Large intestine (tissue), 3 donors: ENCODE measurements around the gene SAMHD1. TPM values are rescaled to one million over a fixed set of nuclear protein-coding genes. Genes with fewer than 3 reads are reported as not detected.
"Not testable (repeated sequence)": the region's sequence is repeated elsewhere in the genome, so short reads cannot be mapped to it uniquely, and the experiment has no call there.

Experiments
- DNase-seq, 2 donors: peaks; one replicate each; pipeline versions ENCODE4 v3.0.0 to v3.0.0-alpha.2; 2013
- H3K27ac ChIP-seq: one replicate; pipeline ENCODE4 v1.5.1; 2013; ENCODE audit warnings: low read length
- H3K27me3 ChIP-seq: 2 replicates; pipeline ENCODE4 v1.6.1; 2013; ENCODE audit warnings: low read length; ENCODE audit not compliant: control insufficient read depth, insufficient read depth
- H3K36me3 ChIP-seq: 2 replicates; pipeline ENCODE4 v1.6.1; 2013; ENCODE audit warnings: low read length; ENCODE audit not compliant: control insufficient read depth, insufficient read depth
- H3K4me1 ChIP-seq: one replicate; pipeline ENCODE4 v1.6.1; 2013; ENCODE audit warnings: low read length; ENCODE audit not compliant: control insufficient read depth, insufficient read depth
- H3K4me3 ChIP-seq: one replicate; pipeline ENCODE4 v1.5.1; 2013; ENCODE audit warnings: low read length
- H3K9me3 ChIP-seq: one replicate; pipeline ENCODE4 v1.6.1; 2013; ENCODE audit warnings: mild to moderate bottlenecking, low read depth, low read length, moderate library complexity; ENCODE audit not compliant: control insufficient read depth
- WGBS: methylation state at CpG from one replicate; pipeline ENCODE4 v1.1.5; 2013; ENCODE audit warnings: low lambda C conversion rate; ENCODE audit not compliant: insufficient coverage; 5-methylcytosine and 5-hydroxymethylcytosine counted together
- polyA plus RNA-seq: library from polyadenylated mRNA; unstranded; fragments of 120-200 nt; gene quantifications from one replicate; pipeline ENCODE4 v1.2.1, GENCODE V29; 2013

Gene SAMHD1
- polyA plus RNA-seq, 1 donor = 40.4 TPM

DNA sequence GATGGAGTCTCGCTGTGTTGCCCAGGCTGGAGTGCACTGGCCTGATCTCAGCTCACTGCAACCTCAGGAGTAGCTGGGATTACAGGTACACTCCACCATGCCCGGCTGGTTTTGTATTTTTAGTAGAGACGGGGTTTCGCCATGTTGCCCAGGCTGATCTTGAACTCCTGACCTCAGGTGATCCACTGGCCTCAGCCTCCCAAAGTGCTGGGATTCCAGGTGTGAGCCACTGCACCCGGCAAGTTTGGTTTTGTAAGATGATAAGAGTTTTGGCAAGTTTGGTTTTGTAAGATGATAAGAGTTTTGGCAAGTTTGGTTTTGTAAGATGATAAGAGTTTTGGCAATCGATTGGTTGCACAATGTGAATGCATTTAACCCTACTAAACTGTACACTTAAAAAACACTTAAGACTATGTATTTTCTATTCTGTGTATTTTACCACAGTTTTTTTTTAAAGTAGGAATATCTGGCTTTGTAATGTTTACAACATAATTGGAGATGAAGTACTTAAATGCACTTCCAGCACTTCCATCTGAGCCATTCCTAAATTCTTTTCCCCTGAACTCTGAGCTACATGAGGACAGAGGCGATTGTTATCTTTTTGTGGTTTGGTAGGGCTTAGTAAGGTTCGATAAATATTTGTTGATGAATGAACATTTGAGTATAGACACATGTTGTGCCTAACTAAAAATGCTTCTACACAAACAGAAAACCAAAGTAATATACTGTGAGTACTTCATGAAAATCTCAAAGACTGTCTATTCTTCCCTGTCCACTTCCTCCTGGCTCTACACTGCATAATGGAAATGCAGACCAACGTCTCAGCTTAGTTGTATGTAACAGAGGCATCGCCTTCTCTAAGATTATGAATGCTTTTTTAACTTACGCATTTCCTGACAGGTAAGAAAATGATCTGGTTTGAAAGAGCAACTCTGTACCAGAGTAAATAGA, 18.8 kb downstream of the SAMHD1 start:
- Histone ChIP-seq H3K9me3 (no peaks in the 10 kb centered on the region), H3K27ac (no peak overlapping the region), H3K36me3 (peaks cover 7% of the 10 kb centered on the region), H3K27me3 (no peaks in the 10 kb centered on the region), H3K4me1 (no peaks in the 10 kb centered on the region), H3K4me3 (no peak overlapping the region)
- no peak for DNase-seq
- WGBS = 100% methylated on average over 2 of the region's 11 CpGs

- not testable (repeated sequence) for H3K36me3 ChIP-seq, H3K27me3 ChIP-seq, H3K27ac ChIP-seq, H3K9me3 ChIP-seq, H3K4me1 ChIP-seq, H3K4me3 ChIP-seq, DNase-seq
- no CpG with 5 or more reads among the region's 12 CpGs for WGBS
Observed at GRCh38 chr20:36932067-36932466, 19.4 kb downstream of the SAMHD1 start.

DNA sequence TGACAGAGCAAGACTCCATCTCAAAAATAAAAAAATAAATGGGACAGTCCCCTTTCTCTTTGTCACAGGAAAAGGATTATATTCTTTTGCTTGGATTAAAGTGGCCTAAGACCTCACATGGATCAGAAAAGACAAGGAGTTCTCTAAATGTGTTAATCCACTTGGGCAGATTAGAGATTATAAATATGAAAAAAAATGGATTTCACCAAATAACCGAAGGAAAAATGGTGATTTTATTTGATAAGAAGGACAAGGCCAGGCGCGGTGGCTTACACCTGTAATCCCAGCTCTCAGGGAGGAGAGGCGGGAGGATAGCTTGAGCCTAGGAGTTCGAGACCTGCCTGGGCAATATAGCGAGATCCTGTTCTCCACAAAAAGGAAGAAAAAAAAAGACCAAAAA, 21.8 kb downstream of the SAMHD1 start:
- Histone ChIP-seq H3K36me3 (peaks cover 7% of the 10 kb centered on the region), H3K9me3 (no peaks in the 10 kb centered on the region), H3K27me3 (no peaks in the 10 kb centered on the region), H3K4me3 (no peak overlapping the region), H3K27ac (no peak overlapping the region), H3K4me1 (no peaks in the 10 kb centered on the region)
- no peak for DNase-seq
- 86% methylated on average over 2 of the region's 6 CpGs for WGBS

- H3K27me3 ChIP-seq = no peaks in the 10 kb centered on the region
- no peaks in the 10 kb centered on the region for H3K9me3 ChIP-seq
- no peaks in the 10 kb centered on the region for H3K4me1 ChIP-seq
- no peak for DNase-seq
- 70% methylated on average over 2 of the region's 6 CpGs for WGBS
- no peak overlapping the region for H3K4me3 ChIP-seq
- peaks cover 7% of the 10 kb centered on the region for H3K36me3 ChIP-seq
- H3K27ac ChIP-seq = no peak overlapping the region
Observed at GRCh38 chr20:36929290-36929689, 22.2 kb downstream of the SAMHD1 start.

- H3K27ac ChIP-seq = no peak overlapping the region
- no peaks in the 10 kb centered on the region for H3K9me3 ChIP-seq
- H3K4me3 ChIP-seq = no peak overlapping the region
- no CpG with 5 or more reads among the region's 1 CpG for WGBS
- peaks cover 5% of the 10 kb centered on the region for H3K36me3 ChIP-seq
- H3K4me1 ChIP-seq = no peaks in the 10 kb centered on the region
- H3K27me3 ChIP-seq = no peaks in the 10 kb centered on the region
- DNase-seq = no peak
Observed at GRCh38 chr20:36927704-36928103, 23.8 kb downstream of the SAMHD1 start.

GRCh38 chr20:36926653-36927200, 24.8 kb downstream of the SAMHD1 start:
- DNase-seq = no peak
- H3K27ac ChIP-seq = no peak overlapping the region
- no peaks in the 10 kb centered on the region for H3K9me3 ChIP-seq
- no peak overlapping the region for H3K4me3 ChIP-seq
- H3K4me1 ChIP-seq = no peaks in the 10 kb centered on the region
- 100% methylated on average over 3 of the region's 6 CpGs for WGBS
- peaks cover 5% of the 10 kb centered on the region for H3K36me3 ChIP-seq
- no peaks in the 10 kb centered on the region for H3K27me3 ChIP-seq

DNA sequence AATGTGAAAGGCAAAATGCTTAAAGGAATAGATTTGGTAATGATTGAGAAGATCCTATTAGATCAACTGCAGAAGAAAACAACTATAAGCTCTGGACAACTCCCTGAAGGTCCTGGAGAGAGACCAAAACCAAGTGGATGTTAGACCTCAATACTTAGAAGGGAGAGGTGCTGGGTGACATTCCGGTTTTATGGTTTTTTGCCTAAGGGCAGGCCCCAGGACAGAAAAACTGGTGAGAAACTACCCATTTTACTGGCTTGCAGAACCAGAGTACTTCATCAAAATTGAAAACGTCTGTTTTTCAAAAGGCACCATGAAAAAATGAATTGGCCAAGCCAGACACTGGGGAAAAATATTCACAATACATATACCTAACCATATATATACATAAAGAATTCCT, 26.3 kb downstream of the SAMHD1 start:
- Histone ChIP-seq H3K36me3 (peaks cover 7% of the 10 kb centered on the region), H3K4me3 (no peak overlapping the region), H3K27me3 (no peaks in the 10 kb centered on the region), H3K9me3 (no peaks in the 10 kb centered on the region), H3K27ac (no peak overlapping the region), H3K4me1 (no peaks in the 10 kb centered on the region)
- DNase-seq = no peak
- no CpG with 5 or more reads among the region's 2 CpGs for WGBS

GRCh38 chr20:36924167-36925045, 27.1 kb downstream of the SAMHD1 start:
- Histone ChIP-seq H3K36me3 (peaks cover 7% of the 10 kb centered on the region), H3K4me1 (no peaks in the 10 kb centered on the region), H3K4me3 (no peak overlapping the region), H3K27ac (no peak overlapping the region), H3K27me3 (no peaks in the 10 kb centered on the region), H3K9me3 (no peaks in the 10 kb centered on the region)
- WGBS = 60% methylated on average over 6 of the region's 9 CpGs
- DNase-seq = peak; percentile 17 to 58

GRCh38 chr20:36920334-36920730, 31.2 kb downstream of the SAMHD1 start:
- 93% methylated on average over 2 of the region's 8 CpGs for WGBS
- Histone ChIP-seq H3K9me3 (no peaks in the 10 kb centered on the region), H3K27ac (no peak overlapping the region), H3K4me3 (no peak overlapping the region), H3K4me1 (no peaks in the 10 kb centered on the region), H3K36me3 (peaks cover 2% of the 10 kb centered on the region), H3K27me3 (no peaks in the 10 kb centered on the region)
- no peak for DNase-seq

DNA sequence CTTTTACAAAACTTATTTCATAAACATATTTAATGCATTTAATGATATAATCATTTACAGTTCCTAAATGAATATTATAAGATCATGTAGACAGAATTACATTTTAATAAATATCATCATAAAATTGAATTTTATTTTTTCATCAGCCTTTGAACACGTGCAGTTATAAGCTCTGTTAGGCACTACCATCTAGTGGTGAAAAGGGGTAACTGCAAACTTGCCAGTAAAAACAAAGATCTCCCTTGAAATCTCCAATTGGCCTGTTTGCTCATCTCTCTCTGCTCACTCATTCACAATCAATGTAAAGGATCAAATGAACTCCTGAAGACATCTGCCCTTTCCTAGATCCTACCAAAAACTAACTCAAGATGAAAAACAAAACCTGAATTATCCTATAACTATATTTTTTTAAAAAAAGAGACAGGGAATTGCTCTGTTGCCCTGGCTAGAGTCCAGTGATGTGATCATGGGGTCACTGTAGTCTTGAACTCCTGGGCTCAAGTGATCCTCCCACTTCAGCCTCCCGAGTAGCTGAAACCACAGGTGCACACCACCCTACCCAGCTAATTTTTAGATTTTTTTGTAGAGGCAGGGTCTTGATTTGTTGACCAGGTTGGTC, 31.7 kb downstream of the SAMHD1 start:
- no peaks in the 10 kb centered on the region for H3K27me3 ChIP-seq
- peaks cover 3% of the 10 kb centered on the region for H3K36me3 ChIP-seq
- H3K4me1 ChIP-seq = no peaks in the 10 kb centered on the region
- WGBS = 0% methylated on average over 1 of the region's 2 CpGs
- no peak overlapping the region for H3K4me3 ChIP-seq
- DNase-seq = peak; percentile 31
- H3K9me3 ChIP-seq = no peaks in the 10 kb centered on the region
- no peak overlapping the region for H3K27ac ChIP-seq
